Measurements from ENCODE around the gene PTPRU. TPM values are rescaled to one million over a fixed set of nuclear protein-coding genes. Genes with fewer than 3 reads are reported as not detected.
A peak's percentile ranks its signal among the peaks of the same experiment; 100 is the strongest.

PTPRU gene
- total and polyA plus RNA-seq, 2 experiments from 2014 or later, result 8.0 to 105 TPM

DNA sequence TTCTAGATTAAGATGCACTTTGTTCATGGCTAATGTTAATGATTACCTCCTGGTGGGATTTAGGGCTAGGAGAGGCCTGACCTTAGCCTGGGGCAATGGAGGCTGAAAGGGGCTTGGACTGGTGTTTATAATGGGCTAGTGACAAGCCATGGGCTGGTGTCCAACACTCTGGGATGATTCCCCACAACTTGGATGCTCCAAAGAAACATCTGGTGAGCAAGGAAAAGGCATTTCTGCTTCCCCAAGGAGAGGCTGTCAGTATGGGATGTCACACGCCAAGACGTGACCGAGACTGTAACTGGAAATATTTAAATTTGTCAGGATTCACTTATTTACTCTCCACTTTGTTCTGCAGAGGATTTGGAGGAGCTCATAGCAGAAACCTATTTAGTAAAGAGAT lies 45.2 kb downstream of the PTPRU start:
- no peak overlapping the region for H3K4me2 ChIP-seq
- ATAC-seq (no peak), DNase-seq (ENCODE audit: low spot score) (no peak)
- TF ChIP-seq ZNF114 (CRISPR knock-in tag; IDR thresholded peaks at IDR 0.05) (no peak), ZNF331 (CRISPR knock-in tag; IDR thresholded peaks at IDR 0.05; ENCODE audit: low read depth) (no peak), NANOG (IDR thresholded peaks at IDR 0.05; ENCODE audit: borderline replicate concordance) (no peak), EZH2phosphoT487 (IDR thresholded peaks at IDR 0.05; ENCODE audit: unreplicated experiment) (no peak)
- TF ChIP-seq, protein P1, sequence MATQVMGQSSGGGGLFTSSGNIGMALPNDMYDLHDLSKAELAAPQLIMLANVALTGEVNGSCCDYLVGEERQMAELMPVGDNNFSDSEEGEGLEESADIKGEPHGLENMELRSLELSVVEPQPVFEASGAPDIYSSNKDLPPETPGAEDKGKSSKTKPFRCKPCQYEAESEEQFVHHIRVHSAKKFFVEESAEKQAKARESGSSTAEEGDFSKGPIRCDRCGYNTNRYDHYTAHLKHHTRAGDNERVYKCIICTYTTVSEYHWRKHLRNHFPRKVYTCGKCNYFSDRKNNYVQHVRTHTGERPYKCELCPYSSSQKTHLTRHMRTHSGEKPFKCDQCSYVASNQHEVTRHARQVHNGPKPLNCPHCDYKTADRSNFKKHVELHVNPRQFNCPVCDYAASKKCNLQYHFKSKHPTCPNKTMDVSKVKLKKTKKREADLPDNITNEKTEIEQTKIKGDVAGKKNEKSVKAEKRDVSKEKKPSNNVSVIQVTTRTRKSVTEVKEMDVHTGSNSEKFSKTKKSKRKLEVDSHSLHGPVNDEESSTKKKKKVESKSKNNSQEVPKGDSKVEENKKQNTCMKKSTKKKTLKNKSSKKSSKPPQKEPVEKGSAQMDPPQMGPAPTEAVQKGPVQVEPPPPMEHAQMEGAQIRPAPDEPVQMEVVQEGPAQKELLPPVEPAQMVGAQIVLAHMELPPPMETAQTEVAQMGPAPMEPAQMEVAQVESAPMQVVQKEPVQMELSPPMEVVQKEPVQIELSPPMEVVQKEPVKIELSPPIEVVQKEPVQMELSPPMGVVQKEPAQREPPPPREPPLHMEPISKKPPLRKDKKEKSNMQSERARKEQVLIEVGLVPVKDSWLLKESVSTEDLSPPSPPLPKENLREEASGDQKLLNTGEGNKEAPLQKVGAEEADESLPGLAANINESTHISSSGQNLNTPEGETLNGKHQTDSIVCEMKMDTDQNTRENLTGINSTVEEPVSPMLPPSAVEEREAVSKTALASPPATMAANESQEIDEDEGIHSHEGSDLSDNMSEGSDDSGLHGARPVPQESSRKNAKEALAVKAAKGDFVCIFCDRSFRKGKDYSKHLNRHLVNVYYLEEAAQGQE (IDR thresholded peaks at IDR 0.05; ENCODE audit: unreplicated experiment), result no peak
- H3K27ac Mint-ChIP-seq, result no peak overlapping the region
- peaks cover 6% of the 10 kb centered on the region; the same call in 1 of the 2 replicates for H3F3A ChIP-seq (replicated peaks; ENCODE audit: low read depth)
- peaks cover 25% of the 10 kb centered on the region for H3K4me1 Mint-ChIP-seq
- no peak overlapping the region for H3K27ac ChIP-seq (ENCODE audit: low read depth)
- peaks cover 17% of the 10 kb centered on the region for H3K4me1 ChIP-seq (ENCODE audit: insufficient read depth)
- no peak overlapping the region for H3K4me3 ChIP-seq
- peaks cover 11% of the 10 kb centered on the region; the same call in 2 of the 3 replicates for H3K36me3 Mint-ChIP-seq (ENCODE audit: low read depth)
- H3K9me3 Mint-ChIP-seq, result no peaks in the 10 kb centered on the region; the same call in 2 of the 3 replicates
- H3K4me3 Mint-ChIP-seq, result no peak overlapping the region
- H3K36me3 ChIP-seq (ENCODE audit: insufficient read depth), result no peaks in the 10 kb centered on the region
- H3K27me3 Mint-ChIP-seq (ENCODE audit: insufficient read depth, low read depth, poor library complexity), result peaks cover 11% of the 10 kb centered on the region
- no peaks in the 10 kb centered on the region for H3K27me3 ChIP-seq (ENCODE audit: insufficient read depth)
- no peaks in the 10 kb centered on the region for H4K20me1 ChIP-seq (replicated peaks; ENCODE audit: insufficient read depth)
- H3K79me2 ChIP-seq (replicated peaks; ENCODE audit: insufficient read depth), result no peaks in the 10 kb centered on the region
- H3K9me2 ChIP-seq (ENCODE audit: insufficient read depth), result no peaks in the 10 kb centered on the region
- H2AFZ ChIP-seq, result no peak overlapping the region

DNA sequence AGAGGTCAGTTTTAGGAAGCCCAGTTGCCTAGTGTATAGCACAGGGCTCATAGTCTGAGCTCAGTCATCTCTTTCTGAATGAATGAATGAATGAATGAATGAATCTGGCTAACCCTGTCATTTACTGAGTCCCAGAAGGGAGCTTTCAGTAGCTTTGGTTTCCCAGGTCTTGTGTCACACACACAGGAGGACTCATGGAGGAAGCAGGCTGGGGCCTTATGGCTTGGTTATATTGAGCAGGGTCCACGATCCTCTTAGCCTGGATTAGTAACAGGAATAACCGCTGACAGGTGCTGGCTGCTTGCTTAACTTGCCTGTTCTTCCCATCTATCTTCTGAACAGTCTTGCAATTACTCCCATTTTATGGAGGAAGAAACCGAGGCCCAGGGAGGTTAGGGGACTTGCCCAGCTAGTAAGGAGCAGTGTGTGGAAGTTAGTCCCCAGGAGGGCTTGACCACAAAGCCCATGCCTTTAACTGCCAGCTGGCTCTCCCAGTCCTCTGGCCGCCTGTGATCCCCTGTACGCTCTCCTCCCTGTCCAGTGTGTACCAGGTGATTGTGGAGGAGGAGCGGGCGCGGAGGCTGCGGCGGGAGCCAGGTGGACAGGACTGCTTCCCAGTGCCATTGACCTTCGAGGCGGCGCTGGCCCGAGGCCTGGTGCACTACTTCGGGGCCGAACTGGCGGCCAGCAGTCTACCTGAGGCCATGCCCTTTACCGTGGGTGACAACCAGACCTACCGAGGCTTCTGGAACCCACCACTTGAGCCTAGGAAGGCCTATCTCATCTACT lies 46.0 kb downstream of the PTPRU start:
- peaks cover 17% of the 10 kb centered on the region for H3K4me1 ChIP-seq (ENCODE audit: insufficient read depth)
- no peaks in the 10 kb centered on the region for H3K27me3 ChIP-seq (ENCODE audit: insufficient read depth)
- H3K36me3 Mint-ChIP-seq (ENCODE audit: low read depth), result peaks cover 7% of the 10 kb centered on the region; the same call in 2 of the 3 replicates
- ATAC-seq (no peak), DNase-seq (ENCODE audit: low spot score) (no peak)
- peak overlapping the region; percentile 88; the same call in 1 of the 2 replicates for H3K27ac ChIP-seq (ENCODE audit: low read depth)
- H3K27ac Mint-ChIP-seq, result 0 out of 2 replicates have a peak overlapping the region, but pooled peaks have one; percentile 54
- peaks cover 25% of the 10 kb centered on the region for H3K4me1 Mint-ChIP-seq
- peak overlapping the region; percentile 48; the same call in 1 of the 2 replicates for H2AFZ ChIP-seq
- H3K36me3 ChIP-seq (ENCODE audit: insufficient read depth), result no peaks in the 10 kb centered on the region
- no peak overlapping the region for H3K4me3 Mint-ChIP-seq
- H3K4me2 ChIP-seq, result peak overlapping the region; percentile 71; the same call in 1 of the 2 replicates
- no peaks in the 10 kb centered on the region for H3K79me2 ChIP-seq (replicated peaks; ENCODE audit: insufficient read depth)
- peaks cover 6% of the 10 kb centered on the region; the same call in 1 of the 2 replicates for H3F3A ChIP-seq (replicated peaks; ENCODE audit: low read depth)
- H3K27me3 Mint-ChIP-seq (ENCODE audit: insufficient read depth, low read depth, poor library complexity), result peaks cover 11% of the 10 kb centered on the region
- H3K9me3 Mint-ChIP-seq, result no peaks in the 10 kb centered on the region; the same call in 2 of the 3 replicates
- no peaks in the 10 kb centered on the region for H3K9me2 ChIP-seq (ENCODE audit: insufficient read depth)
- no peaks in the 10 kb centered on the region for H4K20me1 ChIP-seq (replicated peaks; ENCODE audit: insufficient read depth)
- H3K4me3 ChIP-seq, result peak overlapping the region; percentile 35; the same call in 1 of the 2 replicates
- no peak for TF ChIP-seq EZH2phosphoT487 (IDR thresholded peaks at IDR 0.05; ENCODE audit: unreplicated experiment)
- no peak for TF ChIP-seq JUNB (IDR thresholded peaks at IDR 0.05; ENCODE audit: unreplicated experiment)
- no peak for TF ChIP-seq ZNF331 (CRISPR knock-in tag; IDR thresholded peaks at IDR 0.05; ENCODE audit: low read depth)
- no peak for TF ChIP-seq CREB1 (CRISPR knock-in tag; IDR thresholded peaks at IDR 0.05; ENCODE audit: low read depth)
- TF ChIP-seq, protein P1 (IDR thresholded peaks at IDR 0.05; ENCODE audit: unreplicated experiment), result no peak
- no peak for TF ChIP-seq NANOG (IDR thresholded peaks at IDR 0.05; ENCODE audit: borderline replicate concordance)
- no peak for TF ChIP-seq STAT1 (IDR thresholded peaks at IDR 0.05; ENCODE audit: unreplicated experiment)
- TF ChIP-seq, protein P2, sequence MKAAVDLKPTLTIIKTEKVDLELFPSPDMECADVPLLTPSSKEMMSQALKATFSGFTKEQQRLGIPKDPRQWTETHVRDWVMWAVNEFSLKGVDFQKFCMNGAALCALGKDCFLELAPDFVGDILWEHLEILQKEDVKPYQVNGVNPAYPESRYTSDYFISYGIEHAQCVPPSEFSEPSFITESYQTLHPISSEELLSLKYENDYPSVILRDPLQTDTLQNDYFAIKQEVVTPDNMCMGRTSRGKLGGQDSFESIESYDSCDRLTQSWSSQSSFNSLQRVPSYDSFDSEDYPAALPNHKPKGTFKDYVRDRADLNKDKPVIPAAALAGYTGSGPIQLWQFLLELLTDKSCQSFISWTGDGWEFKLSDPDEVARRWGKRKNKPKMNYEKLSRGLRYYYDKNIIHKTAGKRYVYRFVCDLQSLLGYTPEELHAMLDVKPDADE (IDR thresholded peaks at IDR 0.05), result no peak
- TF ChIP-seq, protein P3, sequence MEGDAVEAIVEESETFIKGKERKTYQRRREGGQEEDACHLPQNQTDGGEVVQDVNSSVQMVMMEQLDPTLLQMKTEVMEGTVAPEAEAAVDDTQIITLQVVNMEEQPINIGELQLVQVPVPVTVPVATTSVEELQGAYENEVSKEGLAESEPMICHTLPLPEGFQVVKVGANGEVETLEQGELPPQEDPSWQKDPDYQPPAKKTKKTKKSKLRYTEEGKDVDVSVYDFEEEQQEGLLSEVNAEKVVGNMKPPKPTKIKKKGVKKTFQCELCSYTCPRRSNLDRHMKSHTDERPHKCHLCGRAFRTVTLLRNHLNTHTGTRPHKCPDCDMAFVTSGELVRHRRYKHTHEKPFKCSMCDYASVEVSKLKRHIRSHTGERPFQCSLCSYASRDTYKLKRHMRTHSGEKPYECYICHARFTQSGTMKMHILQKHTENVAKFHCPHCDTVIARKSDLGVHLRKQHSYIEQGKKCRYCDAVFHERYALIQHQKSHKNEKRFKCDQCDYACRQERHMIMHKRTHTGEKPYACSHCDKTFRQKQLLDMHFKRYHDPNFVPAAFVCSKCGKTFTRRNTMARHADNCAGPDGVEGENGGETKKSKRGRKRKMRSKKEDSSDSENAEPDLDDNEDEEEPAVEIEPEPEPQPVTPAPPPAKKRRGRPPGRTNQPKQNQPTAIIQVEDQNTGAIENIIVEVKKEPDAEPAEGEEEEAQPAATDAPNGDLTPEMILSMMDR (conservative IDR thresholded peaks at IDR 0.05; ENCODE audit: low read depth in 2 of 2), result no peak

Measured in GM23338 (cell line).